Stimulated activated naive CD8-positive, alpha-beta T cell treated with anti-CD3 and anti-CD28 coated beads, Interleukin-15, amount 100 ng/mL, for 72 hours (primary cell): ENCODE data around the gene TMEM139.

Experiments
- ATAC-seq: fragments of 150-1000 bp; cut with Tn5 transposase; 2 replicates; pipeline ENCODE4 v1.10.0; 2021; ENCODE audit warnings: mild to moderate bottlenecking, moderate library complexity
- DNase-seq, 2 donors: peaks; one replicate each; pipeline ENCODE4 v3.0.0; 2021 to 2022
- H3K27ac Mint-ChIP-seq, 2 donors: one replicate each; pipeline ENCODE4 v1.8.0; 2022; ENCODE audit warnings: mild to moderate bottlenecking in 2 of 2, mixed read lengths in 2 of 2, moderate library complexity in 2 of 2
- H3K27me3 Mint-ChIP-seq: one replicate; pipeline ENCODE4 v1.8.0; 2022; ENCODE audit warnings: mixed read lengths
- H3K4me1 Mint-ChIP-seq: one replicate; pipeline ENCODE4 v1.8.0; 2022; ENCODE audit warnings: mild to moderate bottlenecking, mixed read lengths
- H3K4me3 Mint-ChIP-seq, 2 donors: one replicate each; pipeline ENCODE4 v1.8.0; 2022; ENCODE audit warnings: mild to moderate bottlenecking in 2 of 2, mixed read lengths in 2 of 2, moderate library complexity in 1 of 2
- H3K9me3 Mint-ChIP-seq, 2 donors: one replicate each; pipeline ENCODE4 v1.8.0; 2022; ENCODE audit warnings: mixed read lengths in 2 of 2

The TMEM139 gene

GRCh38 chr7:143321242-143321641 lies 36.5 kb downstream of the TMEM139 start:
- DNase-seq, result no peak
- no peak for ATAC-seq
- Mint-ChIP-seq H3K9me3 (no peaks in the 10 kb centered on the region), H3K27ac (peak overlapping the region in 1 of 2 donors; percentile 70), H3K27me3 (no peaks in the 10 kb centered on the region), H3K4me1 (no peaks in the 10 kb centered on the region), H3K4me3 (no peak overlapping the region)

DNA sequence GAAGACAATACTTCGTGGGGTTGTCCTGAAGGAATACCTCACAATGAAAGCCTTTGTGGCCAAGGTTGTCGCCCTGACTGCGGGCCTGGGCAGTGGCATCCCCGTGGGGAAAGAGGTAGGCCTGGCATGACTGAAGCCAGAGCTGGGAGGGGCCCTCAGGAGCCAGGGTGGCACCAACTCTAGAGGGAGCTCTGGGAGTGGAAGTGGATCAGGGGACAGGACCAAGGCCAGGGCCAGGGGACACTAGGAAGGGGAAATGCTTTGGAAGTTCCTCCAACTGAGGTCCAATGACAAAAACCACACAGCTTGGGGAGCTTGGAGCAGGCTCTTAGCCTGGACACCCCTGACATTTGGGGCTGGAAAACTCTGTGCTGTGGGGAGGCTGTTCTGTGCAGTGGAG lies 37.0 kb downstream of the TMEM139 start:
- Mint-ChIP-seq H3K27me3 (no peaks in the 10 kb centered on the region), H3K9me3 (no peaks in the 10 kb centered on the region), H3K27ac (no peak overlapping the region), H3K4me1 (no peaks in the 10 kb centered on the region), H3K4me3 (no peak overlapping the region)
- ATAC-seq, result peak; percentile 44
- DNase-seq, result no peak

- Mint-ChIP-seq H3K27me3 (no peaks in the 10 kb centered on the region), H3K27ac (no peak overlapping the region), H3K4me1 (no peaks in the 10 kb centered on the region), H3K4me3 (no peak overlapping the region), H3K9me3 (no peaks in the 10 kb centered on the region)
- DNase-seq (no peak), ATAC-seq (peak; percentile 13)
Observed at GRCh38 chr7:143322760-143323633, 38.2 kb downstream of the TMEM139 start.

DNA sequence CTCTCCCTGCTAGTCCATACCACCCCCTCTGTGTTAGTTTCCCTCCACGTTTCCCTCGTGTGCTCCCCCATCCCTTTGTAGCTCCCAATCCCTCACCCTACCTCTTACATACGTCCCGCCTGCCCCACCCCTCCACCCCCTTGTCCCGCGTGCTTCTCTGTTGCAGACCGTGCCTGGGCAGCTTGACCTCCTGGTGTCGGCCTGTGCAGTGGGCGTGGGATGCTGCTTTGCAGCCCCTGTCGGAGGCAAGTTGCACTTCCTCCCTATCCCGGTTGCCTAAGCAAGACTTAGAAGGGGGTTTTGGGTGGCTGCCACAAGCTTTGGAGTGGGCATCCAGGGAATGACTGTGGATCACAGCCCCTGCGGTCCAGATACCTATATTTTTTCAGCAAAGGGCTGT lies 38.9 kb downstream of the TMEM139 start:
- Mint-ChIP-seq H3K4me1 (no peaks in the 10 kb centered on the region), H3K4me3 (no peak overlapping the region), H3K27me3 (no peaks in the 10 kb centered on the region), H3K9me3 (no peaks in the 10 kb centered on the region), H3K27ac (no peak overlapping the region)
- ATAC-seq (peak; percentile 17), DNase-seq (no peak)

- H3K9me3 Mint-ChIP-seq, result no peaks in the 10 kb centered on the region
- no peaks in the 10 kb centered on the region for H3K27me3 Mint-ChIP-seq
- DNase-seq (no peak), ATAC-seq (no peak)
- no peak overlapping the region for H3K27ac Mint-ChIP-seq
- no peak overlapping the region for H3K4me3 Mint-ChIP-seq
- H3K4me1 Mint-ChIP-seq, result no peaks in the 10 kb centered on the region
Observed at GRCh38 chr7:143325240-143325639, 40.5 kb downstream of the TMEM139 start.

DNA sequence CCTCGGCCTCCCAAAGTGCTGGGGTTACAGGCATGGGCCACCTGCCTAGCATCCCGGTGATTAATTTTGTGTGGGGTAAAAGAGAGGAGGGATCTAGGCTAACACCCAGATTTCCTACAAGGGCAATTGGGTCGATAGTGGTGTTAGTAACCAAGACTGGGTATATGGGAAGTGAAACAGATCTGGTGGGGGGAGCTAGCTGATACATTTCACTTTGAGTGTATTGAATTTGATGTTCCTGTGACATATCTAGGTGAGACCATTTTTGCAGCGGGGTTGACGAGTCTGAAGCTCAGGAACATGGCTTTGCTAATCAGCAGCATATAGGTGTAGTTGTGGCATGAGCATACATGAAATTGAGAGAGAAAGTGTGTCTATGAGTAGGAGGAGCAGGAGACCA lies 43.1 kb downstream of the TMEM139 start:
- H3K27ac Mint-ChIP-seq, result no peak overlapping the region
- DNase-seq, result no peak
- H3K9me3 Mint-ChIP-seq, result no peaks in the 10 kb centered on the region
- no peak overlapping the region for H3K4me3 Mint-ChIP-seq
- no peaks in the 10 kb centered on the region for H3K4me1 Mint-ChIP-seq
- H3K27me3 Mint-ChIP-seq, result no peaks in the 10 kb centered on the region
- no peak for ATAC-seq

DNA sequence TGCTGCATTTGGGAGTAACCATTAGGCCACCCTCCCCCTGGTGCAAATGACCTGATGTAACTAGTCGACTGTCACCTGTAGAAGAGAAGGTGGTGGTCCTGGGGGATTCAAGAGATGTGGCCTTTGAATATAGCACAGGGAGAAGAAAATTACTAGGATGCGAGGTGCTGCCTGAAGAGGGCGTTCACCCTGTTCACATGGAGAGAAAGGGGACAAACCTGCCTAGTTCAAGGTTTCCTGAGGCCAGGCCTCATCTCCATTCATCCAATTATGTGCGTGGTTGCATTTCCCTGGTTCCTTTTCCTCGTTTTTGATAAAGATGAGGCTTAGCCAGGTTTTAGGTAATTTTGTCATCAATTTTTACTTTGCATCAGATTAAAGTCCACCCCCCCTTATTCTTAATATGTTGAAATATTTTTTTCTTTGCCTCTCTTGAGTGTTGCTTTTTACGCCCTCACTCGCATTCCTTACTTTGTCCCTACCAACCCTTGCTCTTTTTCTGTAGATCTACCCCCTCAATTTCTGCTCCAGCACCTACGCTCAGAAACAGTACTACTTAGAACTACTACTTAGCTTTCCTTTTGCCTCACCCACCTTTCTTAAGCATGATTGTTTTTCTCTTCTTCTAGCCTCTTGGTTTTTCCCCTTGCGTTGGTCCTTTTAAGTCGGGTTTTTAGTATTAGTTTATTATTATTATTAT lies 44.9 kb downstream of the TMEM139 start:
- Mint-ChIP-seq H3K4me3 (no peak overlapping the region), H3K27me3 (no peaks in the 10 kb centered on the region), H3K27ac (no peak overlapping the region), H3K4me1 (no peaks in the 10 kb centered on the region), H3K9me3 (no peaks in the 10 kb centered on the region)
- DNase-seq (no peak), ATAC-seq (no peak)

DNA sequence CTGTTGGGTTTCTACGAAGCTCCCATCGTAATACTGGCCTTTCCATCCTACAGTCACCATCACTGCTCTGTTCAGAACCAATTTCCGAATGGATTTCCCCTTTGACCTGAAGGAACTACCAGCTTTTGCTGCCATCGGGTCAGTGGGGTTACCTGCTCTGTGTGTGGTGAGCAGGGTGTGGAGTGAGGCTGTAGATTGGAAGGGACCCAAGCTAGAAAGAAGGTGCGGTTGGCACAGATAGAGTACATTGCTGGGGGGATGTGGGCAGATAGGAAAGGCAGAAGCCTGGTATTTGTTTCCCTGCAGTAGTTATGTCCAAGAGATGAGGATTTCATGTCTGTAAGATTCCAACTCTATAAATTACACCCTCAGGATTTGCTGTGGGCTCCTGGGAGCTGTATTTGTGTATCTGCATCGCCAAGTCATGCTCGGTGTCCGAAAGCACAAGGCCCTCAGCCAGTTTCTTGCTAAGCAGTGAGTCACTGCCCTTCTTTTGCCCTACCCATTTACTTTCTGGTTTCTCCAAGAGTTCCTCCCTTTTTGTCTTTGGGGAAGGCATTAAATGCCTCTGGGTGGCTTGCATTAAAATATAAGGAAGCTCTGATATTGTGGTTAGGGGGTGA lies 46.5 kb downstream of the TMEM139 start:
- Mint-ChIP-seq H3K27me3 (no peaks in the 10 kb centered on the region), H3K27ac (no peak overlapping the region), H3K4me3 (no peak overlapping the region), H3K4me1 (no peaks in the 10 kb centered on the region), H3K9me3 (no peaks in the 10 kb centered on the region)
- ATAC-seq (no peak), DNase-seq (no peak)

- Mint-ChIP-seq H3K27me3 (no peaks in the 10 kb centered on the region), H3K4me1 (no peaks in the 10 kb centered on the region), H3K4me3 (no peak overlapping the region), H3K9me3 (no peaks in the 10 kb centered on the region), H3K27ac (peak overlapping the region in 1 of 2 donors; percentile 21)
- DNase-seq, result no peak
- ATAC-seq, result no peak
Observed at GRCh38 chr7:143334244-143334643, 49.5 kb downstream of the TMEM139 start.

- ATAC-seq, result no peak
- Mint-ChIP-seq H3K27ac (no peak overlapping the region), H3K4me3 (no peak overlapping the region), H3K9me3 (no peaks in the 10 kb centered on the region), H3K4me1 (no peaks in the 10 kb centered on the region), H3K27me3 (no peaks in the 10 kb centered on the region)
- no peak for DNase-seq
Observed at GRCh38 chr7:143337216-143337615, 52.5 kb downstream of the TMEM139 start.
